Fibroblast of peridontal ligament (primary cell): ENCODE data around the gene FAM180A.
"Not testable (repeated sequence)": the region's sequence is repeated elsewhere in the genome, so short reads cannot be mapped to it uniquely, and the experiment has no call there.

Experiments
- DNase-seq: peaks from one replicate; pipeline ENCODE4 v3.0.0-alpha.2; 2010; ENCODE audit errors: extremely low read depth

FAM180A gene

DNA sequence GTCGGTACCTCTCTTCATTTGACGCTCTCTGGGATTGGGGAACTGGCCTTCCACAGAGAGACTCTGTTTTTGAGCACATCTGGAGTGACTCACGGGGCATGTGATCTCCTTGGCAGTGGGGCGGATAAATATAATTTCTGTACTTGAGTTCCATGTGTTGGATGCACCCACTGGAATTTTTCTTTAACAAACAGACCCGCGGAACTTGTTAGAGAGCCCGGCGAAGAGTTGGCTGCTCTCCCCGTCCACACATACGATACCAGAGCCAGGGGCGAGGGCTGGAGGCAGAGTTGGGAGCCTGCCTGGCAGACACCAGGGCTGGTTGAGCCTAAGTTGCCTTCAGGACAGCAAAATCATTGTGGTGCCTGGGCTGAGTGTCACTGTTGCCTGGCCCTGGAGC is at the start of gene FAM180A:
Gene FAM180A (minus strand): TSS at position 44 of the 400 bp plus-strand sequence. CDS start 233 bp downstream, outside the sequence.
- DNase-seq, result peak; percentile 98

- no peak for DNase-seq
Measured at GRCh38 chr7:135798095-135798494, 49.5 kb upstream of the FAM180A start.

- peak; percentile 61 for DNase-seq
Measured at GRCh38 chr7:135795846-135796570, 47.4 kb upstream of the FAM180A start.

GRCh38 chr7:135793841-135794240 is 45.2 kb upstream of the FAM180A start:
- DNase-seq, result no peak

DNA sequence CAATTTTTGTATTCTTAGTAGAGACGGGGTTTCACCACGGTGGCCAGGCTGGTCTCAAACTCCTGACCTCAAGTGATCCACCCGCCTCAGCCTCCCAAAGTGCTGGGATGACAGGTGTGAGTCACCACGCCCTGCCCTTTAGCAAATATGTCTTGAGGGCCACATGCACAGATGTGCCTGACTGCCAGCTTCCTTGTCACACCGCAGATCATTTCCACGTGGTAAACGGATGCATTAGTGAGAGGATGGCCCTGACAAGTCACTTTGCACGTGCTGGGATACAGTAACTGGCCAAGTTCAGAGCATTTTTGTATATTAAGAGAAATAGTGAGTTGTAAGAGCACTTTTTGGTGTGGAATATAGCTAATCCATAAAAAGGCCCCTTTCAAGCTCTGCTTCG is 44.3 kb upstream of the FAM180A start:
- no peak for DNase-seq

DNA sequence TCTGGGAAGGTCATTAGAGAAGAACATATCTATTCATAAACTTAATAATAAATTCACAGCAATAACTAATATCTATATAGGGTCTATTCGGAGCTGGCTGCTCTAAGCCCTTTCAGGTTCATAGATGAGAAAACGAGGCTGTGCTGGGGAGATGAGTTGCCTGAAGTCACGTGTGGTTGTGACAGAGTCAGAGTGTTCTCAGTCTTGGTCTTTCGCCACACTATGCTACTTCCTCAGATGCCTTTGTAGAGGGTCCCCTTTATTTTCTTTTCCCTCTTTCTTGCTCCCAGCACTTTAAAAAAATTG is 43.7 kb upstream of the FAM180A start:
- no peak for DNase-seq

GRCh38 chr7:135791543-135792362 is 43.1 kb upstream of the FAM180A start:
- DNase-seq, result no peak

DNA sequence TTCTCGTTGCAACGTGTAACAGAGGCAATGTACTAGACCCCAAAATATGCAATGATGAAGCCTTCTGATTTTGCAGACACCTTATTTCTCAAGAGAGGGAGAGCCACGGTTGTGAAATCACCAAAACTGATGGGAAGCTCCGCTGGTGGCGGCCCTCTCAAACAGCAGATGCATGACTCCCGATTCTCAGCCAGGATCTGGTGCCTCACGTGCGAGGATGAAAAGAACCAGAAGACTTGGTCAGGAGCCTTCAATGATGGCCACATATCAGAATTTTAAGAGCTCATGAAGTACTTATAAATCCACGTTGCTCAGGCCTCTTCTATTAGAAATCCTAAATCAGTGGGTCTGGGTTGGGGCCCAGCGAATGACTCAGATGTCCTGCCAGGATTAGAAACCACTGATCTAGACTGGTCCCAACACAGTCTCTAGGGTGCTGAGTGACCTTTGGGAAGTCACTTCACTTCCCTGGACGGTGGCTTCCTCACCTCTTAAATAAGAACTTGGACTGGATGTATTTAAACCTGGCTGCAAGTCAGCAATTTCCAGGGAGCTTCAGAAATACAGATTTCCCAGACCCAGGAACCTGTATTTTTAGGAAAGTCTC is 41.9 kb upstream of the FAM180A start:
- DNase-seq, result no peak

DNA sequence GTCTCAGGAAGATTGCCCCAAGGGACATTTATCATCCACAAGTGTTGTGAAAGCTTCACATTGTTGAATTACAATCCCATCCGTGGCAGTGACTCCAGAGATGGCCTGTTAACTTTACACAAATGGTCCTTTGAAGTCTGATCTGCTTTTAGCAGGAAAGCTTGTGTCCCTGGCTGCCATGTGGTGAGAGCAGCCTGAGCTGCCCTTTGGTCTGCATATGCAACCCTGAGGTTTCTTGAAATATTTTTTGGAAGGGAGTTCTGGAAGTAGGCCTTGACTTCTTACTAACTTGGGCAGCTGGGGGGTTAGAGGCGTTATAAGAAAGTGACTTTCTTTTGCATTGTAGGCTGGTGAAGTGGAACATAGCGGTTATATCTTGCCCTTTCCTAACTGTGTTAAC is 41.3 kb upstream of the FAM180A start:
- peak; percentile 20 for DNase-seq

DNA sequence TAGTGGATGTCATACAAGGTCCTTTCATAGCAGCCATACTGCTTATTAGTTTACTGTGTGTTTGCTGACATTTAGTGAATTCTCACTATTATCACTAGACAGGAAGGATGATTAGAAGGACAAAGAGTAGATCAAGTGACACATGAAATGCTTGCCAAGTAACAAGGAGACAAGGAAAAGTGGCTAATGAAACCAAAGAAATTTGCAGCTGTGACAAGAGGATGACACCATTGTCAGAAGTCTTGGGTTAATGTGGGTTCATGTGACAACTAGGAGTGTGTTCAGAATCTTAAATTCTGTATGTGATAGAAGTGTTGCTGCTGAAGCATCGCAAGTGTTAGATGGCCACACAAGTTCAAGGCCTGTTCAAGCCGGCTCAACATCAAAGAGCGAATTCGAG is 40.8 kb upstream of the FAM180A start:
- no peak for DNase-seq

DNA sequence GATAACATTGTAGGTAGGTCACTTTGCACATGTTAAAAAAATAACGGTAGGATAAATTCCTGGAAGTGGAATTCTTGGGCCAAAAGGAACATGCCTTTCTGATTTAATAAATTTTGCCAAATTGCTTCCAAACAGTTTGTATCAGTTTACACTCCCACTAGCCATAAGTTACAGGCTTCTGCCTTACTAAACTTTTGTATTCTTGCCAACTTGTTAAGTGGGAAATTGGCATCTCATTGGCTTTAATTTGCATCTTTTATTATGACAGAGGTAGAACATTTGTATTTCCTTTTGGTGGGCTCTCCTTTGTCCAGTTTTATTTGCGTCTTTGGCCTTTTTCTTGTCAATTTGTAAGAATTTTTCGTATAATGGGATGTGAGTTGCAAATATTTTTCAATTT is 38.3 kb upstream of the FAM180A start:
- peak; percentile 41 for DNase-seq

- no peak for DNase-seq
Measured at GRCh38 chr7:135785065-135785464, 36.5 kb upstream of the FAM180A start.

DNA sequence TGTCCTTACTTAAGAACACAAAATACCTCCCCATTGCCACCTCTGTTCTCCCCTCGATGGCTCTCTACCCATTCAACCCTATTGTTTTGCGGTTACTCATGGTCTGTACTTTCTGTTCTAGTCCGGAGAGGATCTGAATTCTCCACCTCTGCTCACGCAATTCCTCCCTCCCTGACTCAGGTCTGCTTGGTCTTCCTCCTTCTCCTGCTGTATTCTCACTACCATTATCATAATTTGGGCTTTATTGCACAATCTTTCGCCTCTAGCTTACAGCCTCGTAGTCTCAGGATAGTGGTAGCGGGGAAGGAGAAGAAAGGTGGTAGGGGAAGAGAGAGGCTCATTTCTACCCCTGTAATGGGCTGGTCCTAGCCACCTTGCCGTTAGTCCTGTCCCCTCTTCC is 35.4 kb upstream of the FAM180A start:
- no peak for DNase-seq

GRCh38 chr7:135782801-135783200 is 34.2 kb upstream of the FAM180A start:
- no peak for DNase-seq

DNA sequence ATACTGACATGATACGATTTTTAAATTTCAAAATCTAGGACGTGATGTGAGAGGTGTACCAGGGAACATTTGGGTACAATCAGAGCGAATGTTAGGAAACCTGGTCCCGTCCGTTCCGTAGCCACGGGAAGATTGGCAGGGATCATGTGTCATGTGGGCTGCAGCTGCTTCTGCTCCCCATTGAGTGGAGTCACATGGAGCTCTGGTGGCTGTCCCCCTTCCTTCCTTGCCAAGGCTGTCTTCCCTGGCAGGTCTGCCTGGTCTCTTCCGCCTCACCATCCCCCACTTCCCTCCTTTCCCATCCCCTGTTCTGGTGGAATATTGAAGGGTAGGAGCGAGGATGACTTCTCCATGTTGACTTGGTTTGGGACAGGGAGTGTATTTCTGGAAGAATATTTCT is 33.8 kb upstream of the FAM180A start:
- DNase-seq, result no peak

- peak; percentile 23 for DNase-seq
Measured at GRCh38 chr7:135777626-135778398, 29.2 kb upstream of the FAM180A start.

GRCh38 chr7:135775915-135776314 is 27.3 kb upstream of the FAM180A start:
- not testable (repeated sequence) for DNase-seq

GRCh38 chr7:135775230-135775629 is 26.6 kb upstream of the FAM180A start:
- no peak for DNase-seq

DNA sequence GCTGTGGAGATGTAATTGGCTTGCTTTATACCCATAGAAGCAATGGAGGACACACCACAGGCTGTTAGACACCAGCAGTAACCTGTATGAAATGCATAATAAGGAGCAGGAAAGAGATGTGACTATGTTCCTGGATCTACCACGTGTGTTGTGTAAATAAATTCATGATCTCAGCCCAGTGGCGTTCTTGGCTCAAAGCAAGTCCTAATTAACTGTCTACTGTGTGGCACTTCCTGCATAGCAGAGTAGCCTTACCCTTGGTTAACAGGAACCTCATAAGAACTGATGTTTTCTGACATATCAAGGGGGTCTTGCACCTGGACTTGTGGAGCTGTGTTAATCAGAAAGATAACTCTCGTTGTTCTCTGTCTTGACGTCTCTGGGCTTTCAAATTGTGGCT is 25.7 kb upstream of the FAM180A start:
- DNase-seq, result peak; percentile 72

- DNase-seq, result no peak
Measured at GRCh38 chr7:135773464-135773863, 24.9 kb upstream of the FAM180A start.

GRCh38 chr7:135772639-135773222 is 24.1 kb upstream of the FAM180A start:
- DNase-seq, result no peak
